ENCODE data around the gene ADGRE2. TPM values are rescaled to one million over a fixed set of nuclear protein-coding genes. Genes with fewer than 3 reads are reported as not detected.

ADGRE2 gene
- total and polyA plus RNA-seq, 4 donors, result 0.40 to 5.3 (median 1.2) TPM

DNA sequence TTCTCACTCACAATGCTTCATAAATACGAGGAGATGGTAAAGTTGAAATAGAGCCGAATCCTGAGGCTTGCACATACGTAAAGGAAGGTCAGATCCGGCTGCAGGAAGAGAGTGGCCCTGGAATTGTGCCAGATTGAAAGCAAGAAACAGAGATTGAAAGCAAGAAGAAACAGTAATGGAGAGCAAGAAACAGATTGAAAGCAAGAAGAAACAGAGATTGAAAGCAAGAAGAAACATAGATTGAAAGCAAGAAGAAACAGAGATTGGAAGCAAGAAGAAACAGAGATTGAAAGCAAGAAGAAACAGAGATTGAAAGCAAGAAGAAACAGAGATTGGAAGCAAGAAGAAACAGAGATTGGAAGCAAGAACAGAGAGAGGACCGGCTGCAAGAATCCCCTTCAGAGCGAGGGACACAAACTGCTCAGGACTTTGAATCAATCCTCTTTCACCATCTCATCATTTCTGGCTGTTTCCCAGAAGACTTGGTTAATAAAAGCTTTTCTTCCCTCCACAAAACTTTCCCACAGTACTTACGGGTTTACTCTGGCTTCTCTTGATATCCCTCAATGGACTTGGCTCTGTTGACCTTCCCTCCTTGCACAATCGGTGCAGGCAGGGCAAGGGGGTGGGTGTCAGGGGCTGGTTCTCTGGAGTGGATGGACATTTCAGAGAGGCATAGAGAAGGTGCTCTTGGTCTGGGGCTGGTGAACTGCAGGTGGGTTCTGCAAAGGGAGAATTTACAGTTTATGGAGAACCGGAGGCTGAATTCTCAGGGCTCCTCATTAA is 31.1 kb upstream of the ADGRE2 start:
- DNase-seq (ENCODE audit: low spot score), result no peak
- Histone ChIP-seq H3K36me3 (ENCODE audit: control insufficient read depth in 4 of 4, insufficient read depth in 3 of 4, low read depth in 1 of 4, low read length in 3 of 4) (no peaks in the 10 kb centered on the region), H3K27me3 (ENCODE audit: control insufficient read depth in 4 of 4, insufficient read depth in 4 of 4, low read length in 3 of 4) (no peaks in the 10 kb centered on the region), H3K4me1 (ENCODE audit: control insufficient read depth in 4 of 4, insufficient read depth in 4 of 4, low read length in 3 of 4) (no peaks in the 10 kb centered on the region), H3K4me3 (ENCODE audit: low read depth in 1 of 3, low read length in 3 of 3) (no peak overlapping the region), H3K9ac (ENCODE audit: low read depth in 1 of 2, low read length in 2 of 2) (no peak overlapping the region), H3K27ac (ENCODE audit: low read depth in 1 of 2, low read length in 2 of 2) (no peak overlapping the region), H3K9me3 (ENCODE audit: control insufficient read depth in 4 of 4, low read length in 3 of 4) (no peaks in the 10 kb centered on the region)
- TF ChIP-seq, protein P1, sequence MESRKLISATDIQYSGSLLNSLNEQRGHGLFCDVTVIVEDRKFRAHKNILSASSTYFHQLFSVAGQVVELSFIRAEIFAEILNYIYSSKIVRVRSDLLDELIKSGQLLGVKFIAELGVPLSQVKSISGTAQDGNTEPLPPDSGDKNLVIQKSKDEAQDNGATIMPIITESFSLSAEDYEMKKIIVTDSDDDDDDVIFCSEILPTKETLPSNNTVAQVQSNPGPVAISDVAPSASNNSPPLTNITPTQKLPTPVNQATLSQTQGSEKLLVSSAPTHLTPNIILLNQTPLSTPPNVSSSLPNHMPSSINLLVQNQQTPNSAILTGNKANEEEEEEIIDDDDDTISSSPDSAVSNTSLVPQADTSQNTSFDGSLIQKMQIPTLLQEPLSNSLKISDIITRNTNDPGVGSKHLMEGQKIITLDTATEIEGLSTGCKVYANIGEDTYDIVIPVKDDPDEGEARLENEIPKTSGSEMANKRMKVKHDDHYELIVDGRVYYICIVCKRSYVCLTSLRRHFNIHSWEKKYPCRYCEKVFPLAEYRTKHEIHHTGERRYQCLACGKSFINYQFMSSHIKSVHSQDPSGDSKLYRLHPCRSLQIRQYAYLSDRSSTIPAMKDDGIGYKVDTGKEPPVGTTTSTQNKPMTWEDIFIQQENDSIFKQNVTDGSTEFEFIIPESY (IDR thresholded peaks at IDR 0.05), result no peak
- TF ChIP-seq GABPA (IDR thresholded peaks at IDR 0.05 in 1 of 2, conservative IDR thresholded peaks at IDR 0.05 in 1 of 2) (no peak), JUND (IDR thresholded peaks at IDR 0.05) (no peak), FOXA2 (IDR thresholded peaks at IDR 0.05) (no peak), FOXA1 (IDR thresholded peaks at IDR 0.05) (no peak), HNF4G (IDR thresholded peaks at IDR 0.05) (no peak), RAD21 (IDR thresholded peaks at IDR 0.05) (no peak), RXRA (IDR thresholded peaks at IDR 0.05) (no peak), NR2F2 (IDR thresholded peaks at IDR 0.05) (no peak), SP1 (IDR thresholded peaks at IDR 0.05) (no peak), HNF4A (conservative IDR thresholded peaks at IDR 0.05) (no peak)
- TF ChIP-seq, protein P2, sequence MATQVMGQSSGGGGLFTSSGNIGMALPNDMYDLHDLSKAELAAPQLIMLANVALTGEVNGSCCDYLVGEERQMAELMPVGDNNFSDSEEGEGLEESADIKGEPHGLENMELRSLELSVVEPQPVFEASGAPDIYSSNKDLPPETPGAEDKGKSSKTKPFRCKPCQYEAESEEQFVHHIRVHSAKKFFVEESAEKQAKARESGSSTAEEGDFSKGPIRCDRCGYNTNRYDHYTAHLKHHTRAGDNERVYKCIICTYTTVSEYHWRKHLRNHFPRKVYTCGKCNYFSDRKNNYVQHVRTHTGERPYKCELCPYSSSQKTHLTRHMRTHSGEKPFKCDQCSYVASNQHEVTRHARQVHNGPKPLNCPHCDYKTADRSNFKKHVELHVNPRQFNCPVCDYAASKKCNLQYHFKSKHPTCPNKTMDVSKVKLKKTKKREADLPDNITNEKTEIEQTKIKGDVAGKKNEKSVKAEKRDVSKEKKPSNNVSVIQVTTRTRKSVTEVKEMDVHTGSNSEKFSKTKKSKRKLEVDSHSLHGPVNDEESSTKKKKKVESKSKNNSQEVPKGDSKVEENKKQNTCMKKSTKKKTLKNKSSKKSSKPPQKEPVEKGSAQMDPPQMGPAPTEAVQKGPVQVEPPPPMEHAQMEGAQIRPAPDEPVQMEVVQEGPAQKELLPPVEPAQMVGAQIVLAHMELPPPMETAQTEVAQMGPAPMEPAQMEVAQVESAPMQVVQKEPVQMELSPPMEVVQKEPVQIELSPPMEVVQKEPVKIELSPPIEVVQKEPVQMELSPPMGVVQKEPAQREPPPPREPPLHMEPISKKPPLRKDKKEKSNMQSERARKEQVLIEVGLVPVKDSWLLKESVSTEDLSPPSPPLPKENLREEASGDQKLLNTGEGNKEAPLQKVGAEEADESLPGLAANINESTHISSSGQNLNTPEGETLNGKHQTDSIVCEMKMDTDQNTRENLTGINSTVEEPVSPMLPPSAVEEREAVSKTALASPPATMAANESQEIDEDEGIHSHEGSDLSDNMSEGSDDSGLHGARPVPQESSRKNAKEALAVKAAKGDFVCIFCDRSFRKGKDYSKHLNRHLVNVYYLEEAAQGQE (IDR thresholded peaks at IDR 0.05), result no peak
- TF ChIP-seq, protein P3, sequence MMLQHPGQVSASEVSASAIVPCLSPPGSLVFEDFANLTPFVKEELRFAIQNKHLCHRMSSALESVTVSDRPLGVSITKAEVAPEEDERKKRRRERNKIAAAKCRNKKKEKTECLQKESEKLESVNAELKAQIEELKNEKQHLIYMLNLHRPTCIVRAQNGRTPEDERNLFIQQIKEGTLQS (IDR thresholded peaks at IDR 0.05), result no peak
- TF ChIP-seq, protein P4, sequence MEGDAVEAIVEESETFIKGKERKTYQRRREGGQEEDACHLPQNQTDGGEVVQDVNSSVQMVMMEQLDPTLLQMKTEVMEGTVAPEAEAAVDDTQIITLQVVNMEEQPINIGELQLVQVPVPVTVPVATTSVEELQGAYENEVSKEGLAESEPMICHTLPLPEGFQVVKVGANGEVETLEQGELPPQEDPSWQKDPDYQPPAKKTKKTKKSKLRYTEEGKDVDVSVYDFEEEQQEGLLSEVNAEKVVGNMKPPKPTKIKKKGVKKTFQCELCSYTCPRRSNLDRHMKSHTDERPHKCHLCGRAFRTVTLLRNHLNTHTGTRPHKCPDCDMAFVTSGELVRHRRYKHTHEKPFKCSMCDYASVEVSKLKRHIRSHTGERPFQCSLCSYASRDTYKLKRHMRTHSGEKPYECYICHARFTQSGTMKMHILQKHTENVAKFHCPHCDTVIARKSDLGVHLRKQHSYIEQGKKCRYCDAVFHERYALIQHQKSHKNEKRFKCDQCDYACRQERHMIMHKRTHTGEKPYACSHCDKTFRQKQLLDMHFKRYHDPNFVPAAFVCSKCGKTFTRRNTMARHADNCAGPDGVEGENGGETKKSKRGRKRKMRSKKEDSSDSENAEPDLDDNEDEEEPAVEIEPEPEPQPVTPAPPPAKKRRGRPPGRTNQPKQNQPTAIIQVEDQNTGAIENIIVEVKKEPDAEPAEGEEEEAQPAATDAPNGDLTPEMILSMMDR (IDR thresholded peaks at IDR 0.05; ENCODE audit: low read depth, low read length, missing input control), result no peak
- TF ChIP-seq, protein P5, sequence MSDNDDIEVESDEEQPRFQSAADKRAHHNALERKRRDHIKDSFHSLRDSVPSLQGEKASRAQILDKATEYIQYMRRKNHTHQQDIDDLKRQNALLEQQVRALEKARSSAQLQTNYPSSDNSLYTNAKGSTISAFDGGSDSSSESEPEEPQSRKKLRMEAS (IDR thresholded peaks at IDR 0.05), result no peak
- WGBS, result 32% methylated on average over 9 of the region's 9 CpGs
